ENCODE results near the gene LNX1.

DNA sequence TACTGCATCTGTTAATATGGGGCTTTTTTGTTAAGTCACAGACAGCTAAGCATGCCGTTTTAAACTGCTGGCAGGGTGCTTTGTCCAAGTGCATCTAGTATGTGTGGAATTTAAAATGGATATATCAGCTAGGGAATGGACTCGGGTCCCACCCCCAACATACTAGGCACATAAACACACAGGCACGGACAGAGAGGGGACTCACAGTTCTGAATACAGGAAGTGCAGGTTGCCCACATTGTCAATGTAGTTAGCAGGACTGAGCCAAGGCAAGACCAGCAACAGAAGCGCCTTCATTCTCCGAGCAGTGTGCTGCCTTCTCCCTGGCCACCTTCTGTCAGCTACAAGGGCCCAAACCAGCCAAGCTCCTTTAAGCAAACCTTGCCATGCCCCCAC, 33.6 kb downstream of the LNX1 start:
- TF ChIP-seq CTCF (IDR thresholded peaks at IDR 0.05) = no peak
- no peak for TF ChIP-seq POLR2A (IDR thresholded peaks at IDR 0.05)
- TF ChIP-seq POLR2AphosphoS5 (IDR thresholded peaks at IDR 0.05; ENCODE audit: insufficient read depth in 1 of 2, low read depth in 1 of 2) = no peak

All from vagina (tissue), 2 donors.